Panc1 (cell line): ENCODE results near the gene LRBA.

Experiments used
- CTCF ChIP-seq: fragments of 450-650 bp; IDR thresholded peaks from 2 replicates; pipeline ENCODE4 v1.5.1; 2017; ENCODE audit warnings: mild to moderate bottlenecking
- POLR2AphosphoS5 ChIP-seq: IDR thresholded peaks from 2 replicates; pipeline ENCODE4 v1.6.1; 2012; ENCODE audit warnings: mild to moderate bottlenecking, low read depth, low read length, moderate library complexity
- REST ChIP-seq, 2 experiments: IDR thresholded peaks; 2 replicates each; pipeline ENCODE4 v1.6.1; 2011 to 2012; ENCODE audit warnings: low read depth in 2 of 2, control low read depth in 1 of 2, low read length in 1 of 2, mild to moderate bottlenecking in 1 of 2, moderate library complexity in 1 of 2; ENCODE audit not compliant: insufficient read depth in 1 of 2
- SIN3A ChIP-seq: IDR thresholded peaks from 2 replicates; pipeline ENCODE4 v1.6.1; 2012; ENCODE audit warnings: low read depth, mild to moderate bottlenecking, low read length, moderate library complexity, borderline replicate concordance; ENCODE audit not compliant: insufficient read depth
- TCF7L2 ChIP-seq: IDR thresholded peaks from 2 replicates; pipeline ENCODE4 v1.6.1; 2011; ENCODE audit warnings: mild to moderate bottlenecking, low read depth, low read length, inconsistent platforms

GRCh38 chr4:150784939-150785338 is 230.1 kb downstream of the LRBA start:
- no peak for TF ChIP-seq CTCF
- no peak for TF ChIP-seq POLR2AphosphoS5
- no peak for TF ChIP-seq REST (IDR thresholded peaks at IDR 0.05; ENCODE audit: insufficient read depth in 1 of 2, low read depth in 2 of 2, low read length in 1 of 2)
- TF ChIP-seq TCF7L2 = no peak
- TF ChIP-seq SIN3A = no peak
